HG03565 (cell line): ENCODE data around the gene PPP2R1B.
"Not testable (repeated sequence)": the region's sequence is repeated elsewhere in the genome, so short reads cannot be mapped to it uniquely, and the experiment has no call there.

Experiments used
- ATAC-seq: cut with Tn5 transposase; IDR thresholded peaks from one replicate; pipeline ENCODE4 v1.9.1; 2021; ENCODE audit warnings: mild to moderate bottlenecking, moderate library complexity; ENCODE audit not compliant: unreplicated experiment

Gene PPP2R1B

DNA sequence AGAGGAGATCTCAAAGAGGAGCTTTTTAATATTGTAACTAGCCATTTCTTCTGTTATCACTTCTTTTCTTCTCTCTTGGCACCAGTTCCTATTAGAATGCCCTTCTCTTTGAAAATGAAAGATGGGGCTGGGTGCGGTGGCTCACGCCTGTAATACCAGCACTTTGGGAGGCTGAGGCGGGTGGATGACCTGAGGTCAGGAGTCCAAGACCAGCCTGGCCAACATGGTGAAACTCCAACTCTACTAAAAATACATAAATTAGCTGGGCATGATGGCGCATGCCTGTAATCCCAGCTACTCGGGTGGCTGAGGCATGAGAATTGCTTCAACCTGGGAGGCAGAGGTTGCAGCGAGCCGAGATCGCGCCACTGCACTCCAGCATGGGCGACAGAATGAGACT lies 18.1 kb upstream of the PPP2R1B start:
- not testable (repeated sequence) for ATAC-seq

DNA sequence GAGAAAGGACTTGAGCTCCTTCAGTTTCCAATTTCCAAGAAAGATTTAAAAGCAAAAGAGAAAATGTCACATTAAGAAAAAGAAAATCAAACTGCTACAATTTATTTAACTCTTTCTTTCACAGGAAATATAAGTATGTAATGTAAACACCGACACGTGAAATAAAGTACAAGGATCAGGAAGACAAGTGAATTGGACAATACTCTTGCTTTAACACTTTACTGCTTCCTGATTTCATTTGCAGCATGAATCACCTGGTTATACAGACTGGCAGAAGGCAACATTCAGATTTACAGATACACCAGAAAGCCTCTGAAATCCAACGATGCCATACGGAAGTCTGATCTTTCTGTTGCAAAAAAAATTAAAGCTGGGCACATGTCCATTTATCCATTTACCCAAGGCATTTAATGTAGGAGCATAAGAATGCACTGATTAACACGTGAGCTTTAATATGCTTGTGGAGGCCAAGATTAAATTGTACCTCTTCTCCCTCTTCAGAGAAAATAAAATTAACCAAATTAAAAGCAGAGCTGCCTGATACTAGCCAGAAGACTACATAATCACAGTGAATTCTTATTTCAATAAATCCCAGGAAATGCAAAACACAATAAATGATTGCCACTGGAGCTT lies 16.0 kb upstream of the PPP2R1B start:
- ATAC-seq: no peak

DNA sequence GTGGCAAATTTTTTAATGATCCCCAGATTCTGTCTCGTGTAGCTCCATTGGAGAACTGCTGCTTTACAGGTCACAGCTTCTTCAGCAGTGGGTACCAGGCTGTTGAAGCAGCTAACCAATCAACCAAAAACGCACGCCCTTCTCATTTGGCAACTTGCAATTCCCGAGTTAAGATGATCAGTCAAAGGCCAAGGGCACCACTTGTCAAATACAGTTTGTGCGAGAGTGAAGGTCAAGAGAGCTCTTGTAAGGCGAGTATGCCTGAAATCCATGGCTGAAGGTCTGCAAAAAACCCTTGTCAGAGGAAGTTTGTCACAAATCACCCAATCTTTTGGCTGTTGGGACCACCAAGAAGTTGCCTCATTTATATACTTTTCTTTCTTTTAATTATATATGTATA lies 12.9 kb upstream of the PPP2R1B start:
- no peak for ATAC-seq

DNA sequence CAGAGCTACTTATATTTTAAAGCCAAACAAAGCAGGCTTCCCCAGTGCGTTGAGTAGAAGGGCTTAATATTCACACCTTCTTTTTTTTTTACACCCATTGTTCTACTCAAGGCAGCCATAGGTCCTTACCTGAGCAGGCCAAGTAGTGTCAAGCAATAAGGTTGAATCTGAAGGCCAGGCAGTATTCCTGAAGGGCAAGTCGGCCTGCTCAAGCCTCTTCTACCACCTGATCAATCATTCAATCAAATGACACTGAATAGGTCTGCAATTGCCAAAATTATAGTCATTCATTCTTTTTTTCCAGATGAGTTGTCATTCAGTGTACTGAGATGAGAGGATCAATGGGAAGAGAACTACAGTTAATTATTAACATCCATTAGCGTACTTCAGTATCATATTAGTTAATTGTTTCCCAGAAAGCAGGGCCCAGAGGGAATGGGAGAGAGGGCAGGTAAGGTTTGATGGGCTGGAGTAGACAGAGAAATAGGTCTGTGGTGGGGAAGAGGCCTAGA lies 11.9 kb upstream of the PPP2R1B start:
- no peak for ATAC-seq

DNA sequence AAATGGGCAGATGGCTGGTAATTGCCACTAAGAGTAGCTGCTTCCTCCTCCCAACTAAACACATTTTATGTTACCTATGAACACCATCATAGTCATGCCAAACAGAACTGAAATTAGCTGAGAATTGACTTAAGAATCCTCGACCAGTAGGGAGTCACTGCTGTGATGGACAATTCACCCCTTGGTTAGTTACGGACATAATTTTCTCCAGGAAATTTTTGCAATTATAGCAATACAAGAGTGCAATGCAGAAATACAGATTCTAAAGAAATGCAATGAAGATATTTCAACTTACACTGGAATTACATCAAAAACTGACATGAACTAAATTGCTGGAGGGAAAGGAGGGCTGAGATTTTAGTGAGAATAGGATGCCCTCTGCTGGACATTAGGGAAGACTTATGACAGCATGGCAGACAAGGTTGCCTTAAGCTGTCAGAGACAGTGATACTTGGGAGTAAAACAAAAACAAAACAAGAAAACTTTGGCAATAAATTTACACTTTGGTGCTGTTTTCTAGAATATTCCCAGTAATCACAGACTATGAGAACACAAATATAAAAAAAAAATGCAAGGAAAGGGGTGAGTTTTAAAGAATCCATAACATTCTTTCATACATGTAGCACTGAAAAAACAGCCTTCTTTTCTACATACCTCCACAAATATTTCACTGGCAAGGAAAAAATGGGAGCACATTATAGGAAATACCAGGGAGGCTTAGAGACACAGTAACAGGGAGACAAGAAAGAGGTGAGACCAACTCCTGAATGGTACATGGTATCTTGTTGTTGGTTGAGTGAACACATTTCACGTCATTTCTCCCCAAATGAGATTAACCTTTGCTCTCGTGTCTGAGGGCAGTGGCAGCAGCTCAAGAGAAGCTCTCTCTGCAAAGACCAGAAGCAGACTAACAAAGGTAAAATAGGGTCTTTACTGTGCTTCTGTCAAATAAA lies 11.2 kb upstream of the PPP2R1B start:
- ATAC-seq: peak; percentile 48

DNA sequence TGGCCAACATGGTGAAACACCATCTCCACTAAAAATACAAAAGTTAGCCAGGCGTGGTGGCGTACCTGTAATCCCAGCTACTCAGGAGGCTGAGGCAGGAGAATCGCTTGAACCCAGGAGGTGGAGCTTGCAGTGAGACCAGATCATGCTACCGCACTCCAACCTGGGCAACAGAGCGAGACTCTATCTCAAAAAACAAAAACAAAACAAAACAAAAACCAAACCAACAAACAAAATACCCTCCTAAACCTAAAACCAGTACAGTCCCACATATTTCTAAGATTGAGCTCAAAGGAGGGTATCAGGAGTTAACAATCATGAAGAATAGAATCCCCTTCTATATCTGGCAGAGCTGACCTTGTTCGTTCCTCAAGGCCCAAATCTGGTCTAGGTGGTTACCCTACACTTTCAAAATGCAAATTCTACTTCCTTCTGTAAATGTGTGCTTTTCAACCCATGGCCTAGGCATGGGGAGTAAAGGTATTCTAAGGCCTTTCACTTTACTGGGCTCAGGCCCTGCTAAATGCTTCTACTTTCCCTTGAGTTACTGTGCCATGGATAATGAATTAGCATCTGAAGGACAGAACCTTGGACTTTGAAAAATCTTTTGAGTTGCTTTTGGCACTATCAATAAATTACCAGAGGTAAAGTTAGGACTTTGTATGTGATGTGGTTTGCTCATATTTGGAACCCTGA lies 10.4 kb upstream of the PPP2R1B start:
- peak; percentile 96 for ATAC-seq

DNA sequence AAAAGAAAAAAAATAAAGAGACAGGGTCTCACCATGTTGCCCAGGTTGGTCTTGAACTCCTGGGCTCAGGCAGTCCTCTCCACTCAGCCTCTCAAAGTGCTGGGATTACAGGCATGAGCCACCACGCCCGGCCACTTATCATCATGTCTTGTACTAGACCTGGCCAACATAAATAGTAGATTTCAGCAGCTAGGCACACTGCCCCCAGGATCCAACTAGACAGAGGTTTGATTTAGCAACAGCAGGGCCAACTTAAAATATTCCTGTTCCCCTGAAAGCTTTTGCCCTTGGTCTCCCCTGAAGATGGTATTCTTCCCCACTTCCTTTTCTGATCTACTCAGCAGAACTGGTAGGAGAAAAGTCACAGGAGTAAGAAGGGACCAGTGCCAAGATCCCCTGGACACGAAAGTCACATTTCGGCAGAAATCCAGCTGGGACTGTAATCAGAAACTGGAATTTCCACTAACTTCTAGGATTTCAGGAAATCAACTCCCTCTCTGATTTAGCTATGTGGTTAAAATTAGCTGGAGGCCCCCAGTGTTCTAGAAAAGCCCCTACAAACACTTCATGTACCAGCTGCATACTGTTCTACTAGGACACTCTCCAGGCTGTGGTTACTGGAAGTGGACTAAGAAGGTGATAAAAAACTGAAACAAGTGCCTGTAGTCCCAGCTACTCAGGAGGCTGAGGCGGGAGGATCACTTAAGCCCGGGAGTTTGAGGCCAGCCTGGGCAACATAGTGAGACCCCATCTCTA lies 8.9 kb upstream of the PPP2R1B start:
- ATAC-seq: no peak

DNA sequence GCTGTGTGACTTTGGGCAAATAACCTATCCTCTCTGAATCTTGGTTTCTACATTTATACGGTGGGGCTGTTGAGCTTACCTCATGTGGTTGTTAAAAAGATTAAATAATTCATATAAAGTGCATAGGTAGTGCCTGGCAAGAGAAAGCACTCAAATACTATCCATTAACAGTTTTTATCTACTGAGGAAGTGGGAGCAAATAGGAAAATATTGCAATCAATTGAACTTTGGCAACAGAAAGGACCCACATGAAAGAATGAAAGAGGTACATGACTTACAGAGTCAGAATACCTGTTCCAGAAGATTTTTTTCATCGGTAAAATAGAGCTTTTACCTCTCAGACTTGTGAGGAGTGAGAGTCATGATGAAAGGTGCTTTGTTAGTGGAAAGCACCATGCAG lies 6.3 kb upstream of the PPP2R1B start:
- ATAC-seq: no peak

DNA sequence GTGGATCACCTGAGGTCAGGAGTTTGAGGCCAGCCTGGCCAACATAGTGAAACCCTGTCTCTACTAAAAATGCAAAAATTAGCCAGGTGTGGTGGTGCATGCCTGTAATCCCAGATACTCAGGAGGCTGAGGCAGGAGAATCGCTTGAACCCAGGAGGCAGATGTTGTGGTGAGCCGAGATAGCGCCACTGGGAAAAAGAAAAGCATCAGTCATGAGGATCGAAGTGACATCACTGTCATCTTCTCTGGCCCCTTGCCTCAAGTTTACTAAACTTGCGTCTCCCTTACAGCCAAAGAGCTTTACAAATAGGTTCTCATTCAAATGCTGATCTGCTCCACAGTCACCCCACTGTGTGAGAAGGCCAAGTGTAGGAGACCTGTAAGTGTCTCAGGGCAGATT lies 5.0 kb upstream of the PPP2R1B start:
- not testable (repeated sequence) for ATAC-seq

DNA sequence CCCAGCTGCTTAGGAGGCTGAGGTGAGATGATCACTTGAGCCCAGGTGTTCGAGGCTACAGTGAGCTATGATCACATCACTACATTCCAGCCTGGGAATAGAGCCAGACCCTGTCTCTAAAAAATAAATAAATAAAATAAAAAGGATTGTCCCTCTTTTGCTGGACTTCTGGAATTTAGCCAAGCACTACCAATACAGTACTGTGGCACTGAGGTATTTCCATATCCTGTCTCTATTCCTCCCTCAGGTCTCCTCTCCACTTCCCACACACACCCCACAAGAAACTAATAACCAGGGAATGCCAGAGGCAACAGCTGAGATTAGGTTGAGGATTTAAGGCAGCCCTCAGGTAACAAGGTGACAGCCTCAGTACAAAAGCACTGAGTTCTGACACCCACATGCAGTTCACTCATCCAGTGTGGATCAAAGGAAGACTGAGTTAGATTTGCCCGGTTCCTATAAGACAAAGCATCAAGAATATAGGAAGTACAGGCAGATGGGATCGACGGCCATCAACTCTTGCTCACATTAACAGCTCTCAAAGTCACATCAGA lies 4.5 kb upstream of the PPP2R1B start:
- ATAC-seq: no peak

DNA sequence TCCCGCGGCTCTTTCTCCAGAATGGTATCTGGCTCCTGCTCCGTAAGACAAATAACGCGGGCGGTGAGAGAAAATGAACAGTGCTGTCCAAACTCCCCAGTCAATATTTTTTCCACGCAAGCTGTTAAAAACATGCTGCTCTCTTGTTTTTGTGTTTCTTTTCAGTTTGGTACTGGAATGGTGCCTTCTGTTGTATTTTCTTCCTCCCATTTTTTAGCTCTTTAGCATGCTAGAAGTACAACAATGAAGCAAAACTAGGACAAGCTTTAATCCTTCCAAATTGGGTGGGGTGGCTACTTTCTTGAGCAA lies 599 bp upstream of the PPP2R1B start:
- no peak for ATAC-seq

DNA sequence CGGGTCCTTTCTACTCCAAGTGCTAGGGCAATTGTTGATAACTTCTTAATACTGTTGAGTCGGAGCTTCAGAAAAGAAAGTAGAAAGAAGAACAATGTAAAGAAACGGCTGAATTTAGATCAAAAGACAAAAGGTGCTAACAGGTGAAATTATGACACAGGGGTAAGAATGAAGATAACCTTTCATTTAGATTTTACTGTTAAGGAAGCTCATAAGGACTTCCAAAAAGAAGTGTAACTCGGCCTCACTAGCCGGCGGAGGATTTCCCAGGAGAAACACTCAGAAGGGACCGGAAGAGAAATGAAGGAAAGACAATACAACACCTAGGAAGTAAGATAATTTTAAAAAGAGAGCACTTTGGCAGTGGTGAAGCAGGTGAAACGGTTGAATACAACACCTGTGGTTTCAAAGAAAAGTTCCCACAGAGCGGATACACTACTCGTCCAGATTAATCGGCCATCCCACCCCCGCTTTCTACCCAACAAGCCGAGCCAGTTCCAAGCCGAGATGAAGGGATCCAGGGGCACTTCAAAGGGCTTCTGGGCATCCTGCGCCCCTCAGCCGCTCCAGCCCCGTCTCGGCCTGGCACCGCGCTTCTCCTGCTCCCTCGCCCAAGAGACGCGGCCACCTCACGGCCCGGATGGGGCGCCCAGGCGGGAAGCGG lies 737 bp downstream of the PPP2R1B start:
- peak; percentile 20 for ATAC-seq

DNA sequence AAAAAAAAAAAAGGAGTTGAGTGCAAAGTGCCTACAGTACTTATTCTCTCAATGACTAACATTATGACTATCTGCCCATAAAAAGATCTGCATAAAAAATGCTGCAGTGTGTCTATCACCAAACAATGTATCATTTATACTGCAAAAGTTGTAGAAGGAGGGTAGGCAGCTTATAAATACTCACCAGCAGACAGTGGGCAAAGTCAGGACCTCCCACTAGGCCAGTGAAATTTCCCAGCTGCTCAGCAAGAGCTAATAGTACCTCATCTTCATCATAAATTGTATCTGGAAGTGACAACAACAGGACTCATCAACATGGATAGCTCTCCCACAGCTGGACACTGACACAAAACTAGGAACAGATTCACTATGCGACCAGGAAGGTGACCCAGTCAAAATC lies 1.6 kb downstream of the PPP2R1B start:
- no peak for ATAC-seq

DNA sequence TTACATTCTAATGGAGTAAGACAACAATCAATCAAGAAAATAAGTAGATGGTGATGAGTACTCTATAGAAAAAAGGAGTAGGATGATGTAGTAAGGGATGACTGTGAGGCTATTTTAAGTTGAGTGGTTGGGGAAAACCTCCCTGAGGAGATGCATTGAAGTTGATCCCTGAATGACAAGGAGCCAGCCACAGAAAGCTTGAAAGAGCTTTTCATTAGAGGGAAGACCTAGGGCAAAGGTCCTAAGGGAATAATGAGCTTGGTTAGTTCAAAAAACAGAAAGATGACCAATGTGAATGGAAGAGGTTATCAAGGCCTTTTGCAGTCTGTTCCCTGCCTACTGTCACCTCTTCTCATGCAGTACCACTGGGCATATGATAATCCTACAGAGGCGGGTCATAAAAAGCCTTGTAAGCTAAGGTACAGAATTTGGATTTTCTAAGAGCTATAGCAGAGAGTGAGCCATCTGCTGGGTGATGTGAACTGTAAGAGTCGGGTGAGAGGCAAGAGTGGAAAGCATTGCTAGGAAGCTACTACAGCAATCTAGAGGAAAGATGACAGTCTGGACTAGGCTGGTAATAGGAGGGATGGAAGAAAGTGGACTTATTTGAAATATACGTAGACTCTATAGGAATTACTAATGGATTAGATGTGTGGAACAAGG lies 3.1 kb downstream of the PPP2R1B start:
- ATAC-seq: no peak

DNA sequence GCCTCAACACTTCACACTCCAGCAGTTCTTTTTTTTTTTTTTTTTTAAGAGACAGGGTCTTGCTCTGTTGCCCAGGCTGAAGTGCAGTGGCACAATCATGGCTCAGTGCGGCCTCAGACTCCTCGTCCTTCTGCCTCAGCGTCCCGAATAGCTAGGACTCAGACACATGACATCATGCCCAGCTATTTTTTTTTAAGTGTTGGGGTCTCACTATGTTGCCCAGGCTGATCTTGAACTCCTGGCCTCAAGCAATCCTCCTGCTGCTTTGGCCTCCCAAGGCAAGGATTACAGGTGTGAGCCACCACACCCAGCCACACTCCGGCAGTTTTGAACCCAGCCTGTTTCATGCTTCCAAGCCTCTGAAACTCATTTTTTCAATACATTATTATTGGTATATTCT lies 3.7 kb downstream of the PPP2R1B start:
- no peak for ATAC-seq

DNA sequence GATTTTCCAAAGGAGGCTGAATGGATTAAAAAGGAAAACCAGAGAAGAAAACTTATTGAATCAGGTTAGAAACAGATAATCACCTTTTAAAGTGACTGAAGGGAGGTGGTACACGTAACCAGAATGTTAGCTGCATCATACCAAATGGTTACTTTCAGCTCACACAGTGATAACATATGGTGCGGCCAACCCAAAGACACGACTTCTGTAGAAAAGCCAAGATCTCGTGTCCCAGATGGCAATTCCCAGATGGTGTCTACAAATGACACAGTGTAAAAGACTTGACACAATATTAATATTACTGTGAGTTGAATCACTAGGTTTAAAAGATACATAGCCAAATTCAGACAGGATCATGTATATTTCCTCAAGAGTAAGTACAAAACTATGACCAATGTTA lies 5.2 kb downstream of the PPP2R1B start:
- ATAC-seq: no peak

DNA sequence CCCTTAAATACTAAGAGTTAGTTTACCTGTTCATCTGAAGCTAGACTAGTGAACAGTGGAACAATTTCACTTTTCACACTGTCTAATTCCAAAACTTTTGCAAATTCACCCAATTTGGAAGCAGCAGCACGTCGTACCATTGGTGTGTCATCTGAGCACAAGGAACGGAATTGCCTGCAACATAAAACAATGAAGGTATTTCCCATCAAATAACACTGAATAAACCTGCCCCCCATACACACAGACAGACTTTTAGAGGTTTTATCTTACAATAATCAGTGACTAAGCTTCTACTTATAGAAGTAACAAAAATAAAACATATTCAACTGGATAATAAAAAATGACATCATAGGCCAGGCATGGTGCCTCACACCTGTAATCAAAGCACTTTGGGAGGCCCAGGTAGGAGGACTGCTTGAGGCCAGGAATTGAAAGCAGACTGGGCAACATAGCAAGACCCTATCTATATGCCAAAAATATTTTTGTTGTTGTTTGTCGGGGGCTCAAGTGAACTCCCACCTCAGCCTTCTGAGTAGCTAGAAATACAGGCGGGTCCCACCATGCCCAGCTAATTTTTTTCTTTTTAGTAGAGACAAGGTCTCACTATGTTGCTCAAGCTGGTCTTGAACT lies 6.3 kb downstream of the PPP2R1B start:
- ATAC-seq: no peak

DNA sequence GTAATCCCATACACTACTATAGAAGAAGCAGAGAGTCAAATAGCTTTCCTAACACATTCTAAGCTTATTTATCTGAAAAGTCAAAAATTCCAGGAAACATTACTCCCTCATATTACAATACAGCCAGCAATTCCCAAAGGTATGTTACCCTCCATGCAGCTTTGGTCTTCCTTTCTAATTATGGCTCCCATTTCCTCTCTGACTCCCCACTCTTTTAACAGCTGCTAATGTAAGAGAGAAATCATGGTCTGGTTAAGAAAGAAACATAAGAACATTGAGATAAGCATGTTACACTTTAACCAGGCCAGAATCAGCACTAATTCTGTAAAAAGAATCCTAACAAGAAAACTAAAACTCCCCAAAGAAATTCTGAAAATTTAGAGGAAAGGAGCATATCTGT lies 6.8 kb downstream of the PPP2R1B start:
- ATAC-seq: no peak

DNA sequence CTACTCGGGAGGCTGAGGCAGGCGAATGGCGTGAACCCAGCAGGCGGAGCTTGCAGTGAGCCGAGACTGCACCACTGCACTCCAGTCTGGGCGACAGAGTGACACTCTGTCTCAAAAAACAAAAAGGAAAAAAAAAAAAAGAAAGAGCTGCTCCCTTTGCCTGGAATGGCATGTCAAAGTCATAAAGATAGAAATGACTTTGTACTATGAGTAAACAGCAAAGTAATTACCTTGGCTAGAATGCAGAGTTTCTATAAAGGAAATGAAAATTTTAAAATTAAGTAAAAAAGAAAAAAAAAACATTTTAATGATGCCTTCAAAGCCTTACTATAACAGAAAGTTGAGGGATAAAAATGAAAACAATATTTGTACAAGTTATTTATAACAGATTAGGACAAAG lies 10.1 kb downstream of the PPP2R1B start:
- no peak for ATAC-seq
